VCaP (cell line): ENCODE results near the gene KCNAB2.

Experiments
- H3K27ac ChIP-seq: fragments of 450-650 bp; 2 replicates; pipeline ENCODE4 v1.5.1; 2017
- TF ChIP-seq, protein P1 (sequence below): fragments of 450-650 bp; conservative IDR thresholded peaks from 2 replicates; pipeline ENCODE4 v1.5.1; 2017; ENCODE audit warnings: mild to moderate bottlenecking, moderate library complexity

Gene KCNAB2

GRCh38 chr1:6100861-6101783, 55.4 kb downstream of the KCNAB2 start:
- TF ChIP-seq, protein P1, sequence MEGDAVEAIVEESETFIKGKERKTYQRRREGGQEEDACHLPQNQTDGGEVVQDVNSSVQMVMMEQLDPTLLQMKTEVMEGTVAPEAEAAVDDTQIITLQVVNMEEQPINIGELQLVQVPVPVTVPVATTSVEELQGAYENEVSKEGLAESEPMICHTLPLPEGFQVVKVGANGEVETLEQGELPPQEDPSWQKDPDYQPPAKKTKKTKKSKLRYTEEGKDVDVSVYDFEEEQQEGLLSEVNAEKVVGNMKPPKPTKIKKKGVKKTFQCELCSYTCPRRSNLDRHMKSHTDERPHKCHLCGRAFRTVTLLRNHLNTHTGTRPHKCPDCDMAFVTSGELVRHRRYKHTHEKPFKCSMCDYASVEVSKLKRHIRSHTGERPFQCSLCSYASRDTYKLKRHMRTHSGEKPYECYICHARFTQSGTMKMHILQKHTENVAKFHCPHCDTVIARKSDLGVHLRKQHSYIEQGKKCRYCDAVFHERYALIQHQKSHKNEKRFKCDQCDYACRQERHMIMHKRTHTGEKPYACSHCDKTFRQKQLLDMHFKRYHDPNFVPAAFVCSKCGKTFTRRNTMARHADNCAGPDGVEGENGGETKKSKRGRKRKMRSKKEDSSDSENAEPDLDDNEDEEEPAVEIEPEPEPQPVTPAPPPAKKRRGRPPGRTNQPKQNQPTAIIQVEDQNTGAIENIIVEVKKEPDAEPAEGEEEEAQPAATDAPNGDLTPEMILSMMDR, result no peak
- no peak overlapping the region for H3K27ac ChIP-seq

DNA sequence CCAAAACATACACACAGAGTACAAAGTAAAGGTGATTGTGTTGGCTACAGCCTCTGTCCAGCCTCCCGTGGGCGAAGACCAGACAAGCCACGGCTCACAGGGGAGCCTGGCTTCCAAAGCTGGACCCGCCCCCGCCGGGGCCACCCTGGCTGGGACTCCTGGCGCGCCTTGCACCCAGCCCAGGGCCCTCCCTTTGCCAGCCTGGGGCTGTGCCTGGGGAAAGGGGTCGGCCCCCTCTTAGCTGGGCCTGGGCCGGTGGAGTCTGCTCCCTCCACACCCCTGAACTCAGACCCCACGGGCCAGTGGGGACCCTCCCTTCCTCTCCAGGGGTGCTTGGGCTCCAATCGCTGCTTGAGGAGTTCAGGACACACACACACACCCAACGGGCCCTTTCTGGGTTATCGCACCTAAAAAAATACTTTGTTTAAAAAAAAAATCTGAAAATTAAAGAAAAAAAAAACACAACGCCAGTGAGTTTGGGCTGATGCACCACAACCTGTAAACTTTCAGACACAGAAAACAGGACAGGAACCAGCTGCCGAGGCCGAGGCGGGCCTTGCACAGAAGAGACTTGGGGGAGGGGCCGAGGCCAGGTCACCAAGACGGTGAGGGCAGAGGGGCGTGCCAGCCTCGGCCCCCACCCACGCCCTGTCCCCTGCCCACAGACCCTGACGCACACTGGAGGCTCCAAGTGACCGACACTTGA, 56.3 kb downstream of the KCNAB2 start:
- no peak overlapping the region for H3K27ac ChIP-seq
- TF ChIP-seq, protein P1, result no peak

- TF ChIP-seq, protein P1, result no peak
- no peak overlapping the region for H3K27ac ChIP-seq
These were observed 56.8 kb downstream of the KCNAB2 start for GRCh38 chr1:6102532-6102845.

DNA sequence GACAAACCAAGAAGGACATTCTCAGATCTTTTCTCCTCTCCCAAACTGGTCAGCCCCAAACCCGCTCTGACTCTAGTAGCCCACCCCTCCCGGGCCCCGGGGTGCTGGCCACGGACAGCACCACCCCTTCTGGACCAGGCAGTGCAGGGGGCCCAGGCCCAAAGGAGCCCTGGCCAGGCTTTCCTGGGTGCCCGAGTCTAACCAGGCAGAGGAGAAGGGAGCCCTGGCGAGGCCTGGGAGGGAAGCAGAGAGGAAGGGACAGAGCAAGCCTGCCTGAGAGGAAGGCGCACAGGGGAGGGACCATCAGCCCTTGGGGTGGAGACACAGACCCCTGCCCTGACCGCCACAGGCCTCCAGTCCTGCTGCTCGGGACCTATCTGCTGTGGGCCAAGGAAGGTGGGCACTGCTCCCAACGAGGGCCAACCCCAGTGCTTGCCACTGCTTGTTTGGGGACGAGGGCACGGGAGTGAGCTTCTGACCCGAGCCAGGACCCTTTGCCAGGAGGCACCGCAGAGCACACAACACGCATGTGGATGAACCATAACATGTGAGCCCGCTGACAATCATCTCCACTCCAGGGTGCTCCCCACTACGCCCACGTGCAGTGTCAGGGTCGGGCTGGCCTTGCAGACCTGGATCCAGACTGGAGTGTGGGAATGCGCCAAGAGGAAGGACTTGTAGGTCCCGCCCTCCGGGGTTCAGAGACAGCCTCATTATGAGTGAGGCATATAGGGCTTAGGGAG, 57.6 kb downstream of the KCNAB2 start:
- no peak overlapping the region for H3K27ac ChIP-seq
- TF ChIP-seq, protein P1, result no peak

GRCh38 chr1:6103854-6104530, 58.3 kb downstream of the KCNAB2 start:
- TF ChIP-seq, protein P1, result no peak
- no peak overlapping the region for H3K27ac ChIP-seq

GRCh38 chr1:6104631-6105030, 58.9 kb downstream of the KCNAB2 start:
- no peak overlapping the region for H3K27ac ChIP-seq
- TF ChIP-seq, protein P1, result no peak

DNA sequence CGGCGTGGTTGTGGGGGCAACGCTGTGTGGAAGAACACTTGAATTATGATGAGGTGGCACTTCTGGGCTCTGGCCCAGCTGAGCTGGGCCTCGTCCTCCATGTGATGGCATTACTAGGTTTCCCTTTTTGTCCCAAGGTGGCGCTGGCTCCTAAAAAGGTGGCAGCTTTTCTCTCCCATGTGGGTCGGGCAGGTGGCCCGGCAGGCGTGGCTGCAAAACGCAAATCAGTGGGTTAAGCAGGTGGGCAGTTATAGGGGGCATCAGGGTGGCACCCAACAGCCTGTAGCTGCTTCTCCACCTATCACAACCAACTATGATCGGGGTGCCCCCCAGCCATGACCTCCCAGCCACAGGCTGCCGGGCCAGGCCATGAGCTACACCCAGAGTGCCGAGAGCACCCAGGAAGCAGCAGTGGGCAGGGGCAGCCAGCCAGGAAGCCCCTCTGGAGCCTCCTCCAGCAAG, 59.6 kb downstream of the KCNAB2 start:
- TF ChIP-seq, protein P1, result 0 out of 2 replicates have a peak, but pooled peaks have one; percentile 11
- H3K27ac ChIP-seq, result no peak overlapping the region
